PC-3 (cell line): ENCODE measurements around the gene SMIM1. TPM values are rescaled to one million over a fixed set of nuclear protein-coding genes. Genes with fewer than 3 reads are reported as not detected.

Source experiments
- ATAC-seq: fragments of 200-7000 bp; cut with Tn5 transposase; 2 replicates; pipeline ENCODE4 v1.9.1; 2020; ENCODE audit warnings: mild to moderate bottlenecking, moderate library complexity
- BruUV-seq: library from RNA; stranded (reverse); fragments of 400-500 nt; replicated peaks from 2 replicates; lab custom pipeline; 2021; lab: Mats Ljungman, UMichigan
- CTCF ChIA-PET: fragments of 300-600 bp; sonication (Branson Sonifier 250); formaldehyde crosslinking; loops from one replicate; lab custom pipeline; 2022; ENCODE audit warnings: antibody characterized with exemption; lab: Charles Lee
- POLR2A ChIA-PET: fragments of 300-600 bp; sonication (Branson Sonifier 250); formaldehyde crosslinking; loops from one replicate; lab custom pipeline; 2022; ENCODE audit warnings: antibody characterized with exemption; ENCODE audit not compliant: unreplicated experiment; lab: Charles Lee
- DNase-seq: peaks from one replicate; pipeline ENCODE4 v3.0.0-alpha.2; 2015
- H2AFZ ChIP-seq: fragments of 300-600 bp; sonication (generic); 2 replicates; pipeline ENCODE4 v1.6.0; 2016; ENCODE audit warnings: antibody characterized with exemption, low read length
- H3F3A ChIP-seq: fragments of 300-600 bp; sonication (generic); one replicate; pipeline ENCODE4 v1.6.0; 2017; ENCODE audit warnings: antibody characterized with exemption, low read length, control low read depth, mild to moderate bottlenecking; ENCODE audit not compliant: unreplicated experiment
- H3K27ac ChIP-seq: fragments of 300-600 bp; sonication (generic); 2 replicates; pipeline ENCODE4 v1.5.1; 2016; ENCODE audit warnings: mild to moderate bottlenecking, low read length
- H3K27me3 ChIP-seq: fragments of 300-600 bp; sonication (generic); 2 replicates; pipeline ENCODE4 v1.6.1; 2016; ENCODE audit warnings: low read length, mixed read lengths
- H3K36me3 ChIP-seq: fragments of 300-600 bp; sonication (generic); 2 replicates; pipeline ENCODE4 v1.6.1; 2016; ENCODE audit warnings: low read depth, mixed run types, low read length, mixed read lengths
- H3K4me1 ChIP-seq: fragments of 300-600 bp; sonication (generic); 2 replicates; pipeline ENCODE4 v1.5.1; 2016; ENCODE audit warnings: low read length; ENCODE audit not compliant: insufficient read depth
- H3K4me2 ChIP-seq: fragments of 300-600 bp; sonication (generic); 2 replicates; pipeline ENCODE4 v1.6.0; 2016; ENCODE audit warnings: low read length
- H3K4me3 ChIP-seq: fragments of 300-600 bp; sonication (generic); 2 replicates; pipeline ENCODE4 v1.5.1; 2016; ENCODE audit warnings: mild to moderate bottlenecking, low read length, mixed read lengths
- H3K79me2 ChIP-seq: fragments of 300-600 bp; sonication (generic); 2 replicates; pipeline ENCODE4 v1.6.1; 2017; ENCODE audit warnings: low read length, mixed read lengths
- H3K9ac ChIP-seq: fragments of 300-600 bp; sonication (generic); 2 replicates; pipeline ENCODE4 v1.6.0; 2016; ENCODE audit warnings: mild to moderate bottlenecking, low read length
- H3K9me2 ChIP-seq: fragments of 300-600 bp; sonication (generic); replicated peaks from 2 replicates; pipeline ENCODE4 v1.6.1; 2016; ENCODE audit warnings: mixed run types, low read length, mixed read lengths
- H3K9me3 ChIP-seq: fragments of 300-600 bp; sonication (generic); 2 replicates; pipeline ENCODE4 v1.6.1; 2016; ENCODE audit warnings: low read length, mixed read lengths
- H4K20me1 ChIP-seq: fragments of 300-600 bp; sonication (generic); 2 replicates; pipeline ENCODE4 v1.6.1; 2016; ENCODE audit warnings: low read length, mixed read lengths
- CTCF ChIP-seq: fragments of 300-600 bp; sonication (generic); conservative IDR thresholded peaks from 2 replicates; pipeline ENCODE4 v1.5.1; 2017; ENCODE audit warnings: antibody characterized with exemption, low read depth, mild to moderate bottlenecking, low read length
- EZH2 ChIP-seq: fragments of 300-600 bp; sonication (generic); IDR thresholded peaks from one replicate; pipeline ENCODE4 v1.6.1; 2017; ENCODE audit warnings: antibody characterized with exemption, mild to moderate bottlenecking, low read length; ENCODE audit not compliant: unreplicated experiment
- EZH2phosphoT487 ChIP-seq: fragments of 300-600 bp; sonication (generic); IDR thresholded peaks from 2 replicates; pipeline ENCODE4 v1.6.1; 2018; ENCODE audit warnings: mild to moderate bottlenecking, antibody characterized with exemption, low read length, borderline replicate concordance
- intact Hi-C: fragments of 100-400 bp; cut with micrococcal nuclease; formaldehyde crosslinking; loops from 2 replicates; pipeline ENCODE4 v1.9.0; 2023
- total RNA-seq: library from RNA; depleted of rRNA; stranded (reverse); fragments of >200 nt; gene quantifications from 2 replicates; pipeline ENCODE4 v1.2.3, GENCODE V29; 2014

Gene SMIM1
- total RNA-seq, 1 experiment from 2014 or later = 10.8 TPM

DNA sequence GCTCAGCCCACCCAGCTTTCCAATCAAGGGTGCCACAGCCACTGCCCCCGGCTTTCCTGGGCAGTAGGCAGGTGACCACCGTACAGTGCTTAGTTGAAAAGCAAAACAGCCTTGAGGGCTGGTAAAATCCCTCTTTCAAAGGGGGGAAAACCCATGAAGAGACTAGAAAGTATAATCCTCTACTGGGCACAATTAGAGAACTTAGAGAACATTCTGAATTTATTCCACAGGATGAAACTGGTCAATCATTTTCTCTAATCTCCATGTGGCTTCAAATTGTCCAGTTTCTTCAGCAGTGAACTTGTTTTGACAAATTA, 39.0 kb downstream of the SMIM1 start:
- no peaks in the 10 kb centered on the region for H3K9me2 ChIP-seq
- BruUV-seq = no TSS peak
- POLR2A ChIA-PET = no interaction called here
- DNase-seq (no peak), ATAC-seq (peak; percentile 8; the same call in 1 of the 2 replicates)
- TF ChIP-seq EZH2 (no peak), CTCF (no peak), EZH2phosphoT487 (no peak)
- CTCF ChIA-PET = no interaction called here
- H3K27me3 ChIP-seq = no peaks in the 10 kb centered on the region
- H3K4me2 ChIP-seq = 0 out of 2 replicates have a peak overlapping the region, but pooled peaks have one; percentile 1
- H4K20me1 ChIP-seq = no peaks in the 10 kb centered on the region
- H3K79me2 ChIP-seq = no peaks in the 10 kb centered on the region
- no peaks in the 10 kb centered on the region for H3F3A ChIP-seq
- no peaks in the 10 kb centered on the region for H3K4me1 ChIP-seq
- intact Hi-C loops = no loop called here
- H3K27ac ChIP-seq = no peak overlapping the region
- H3K9ac ChIP-seq = no peak overlapping the region
- H3K36me3 ChIP-seq = 0 out of 2 replicates have a peak, but pooled peaks cover 3% of the 10 kb centered on the region
- no peak overlapping the region for H3K4me3 ChIP-seq
- peak overlapping the region; percentile 33; the same call in 1 of the 2 replicates for H2AFZ ChIP-seq
- H3K9me3 ChIP-seq = no peaks in the 10 kb centered on the region

DNA sequence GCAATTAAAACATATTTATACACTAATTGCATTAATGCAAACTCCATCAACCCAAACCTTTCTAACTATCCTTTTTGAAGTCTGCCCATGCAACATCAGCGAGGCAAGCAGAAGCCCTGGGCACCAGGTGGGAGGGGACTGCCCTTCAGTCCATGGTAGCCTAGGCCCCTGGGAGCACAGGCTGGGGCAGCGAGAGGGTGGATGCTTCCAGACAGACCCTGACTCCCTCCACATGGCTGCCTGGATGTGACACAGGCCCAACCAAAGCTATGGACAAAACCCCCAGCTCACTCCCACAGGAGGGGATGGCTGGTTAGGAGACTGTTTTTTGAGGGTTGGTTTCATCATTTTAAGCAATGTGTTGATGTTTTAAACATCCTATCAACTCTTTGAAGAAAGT, 41.5 kb downstream of the SMIM1 start:
- no peaks in the 10 kb centered on the region for H3F3A ChIP-seq
- H3K36me3 ChIP-seq = 0 out of 2 replicates have a peak, but pooled peaks cover 3% of the 10 kb centered on the region
- ATAC-seq = no peak
- no peak overlapping the region for H3K9ac ChIP-seq
- H3K4me3 ChIP-seq = no peak overlapping the region
- H4K20me1 ChIP-seq = no peaks in the 10 kb centered on the region
- no peaks in the 10 kb centered on the region for H3K9me3 ChIP-seq
- H3K4me1 ChIP-seq = no peaks in the 10 kb centered on the region
- TSS peak; percentile 15 for BruUV-seq
- CTCF ChIA-PET = no interaction called here
- no peak for TF ChIP-seq CTCF
- no peaks in the 10 kb centered on the region for H3K79me2 ChIP-seq
- no peaks in the 10 kb centered on the region for H3K27me3 ChIP-seq
- H2AFZ ChIP-seq = no peak overlapping the region
- H3K27ac ChIP-seq = no peak overlapping the region
- DNase-seq = no peak
- H3K9me2 ChIP-seq = no peaks in the 10 kb centered on the region
- POLR2A ChIA-PET = no interaction called here
- H3K4me2 ChIP-seq = no peak overlapping the region
- intact Hi-C loops = no loop called here

GRCh38 chr1:3814771-3815561, 42.4 kb downstream of the SMIM1 start:
- no peaks in the 10 kb centered on the region for H3F3A ChIP-seq
- ChIA-PET CTCF (no interaction called here), POLR2A (no interaction called here)
- DNase-seq (no peak), ATAC-seq (no peak)
- no peaks in the 10 kb centered on the region for H3K9me3 ChIP-seq
- H3K4me1 ChIP-seq = no peaks in the 10 kb centered on the region
- H3K36me3 ChIP-seq = 0 out of 2 replicates have a peak, but pooled peaks cover 3% of the 10 kb centered on the region
- no peak overlapping the region for H3K27ac ChIP-seq
- no peak overlapping the region for H3K4me3 ChIP-seq
- no peak overlapping the region for H2AFZ ChIP-seq
- H3K9ac ChIP-seq = no peak overlapping the region
- TF ChIP-seq EZH2 (no peak), CTCF (no peak), EZH2phosphoT487 (no peak)
- no peaks in the 10 kb centered on the region for H3K9me2 ChIP-seq
- intact Hi-C loops = no loop called here
- no peaks in the 10 kb centered on the region for H3K27me3 ChIP-seq
- H3K4me2 ChIP-seq = no peak overlapping the region
- BruUV-seq = no TSS peak
- H4K20me1 ChIP-seq = no peaks in the 10 kb centered on the region
- no peaks in the 10 kb centered on the region for H3K79me2 ChIP-seq
